Heart left ventricle (tissue), 13 donors: ENCODE results near the gene RAVER2.

Experiments
- POLR2A ChIP-seq, 2 donors: fragments of 450-650 bp; IDR thresholded peaks; one replicate each; pipeline ENCODE4 v1.6.1; 2017; ENCODE audit warnings: antibody characterized with exemption in 2 of 2, mild to moderate bottlenecking in 2 of 2, moderate library complexity in 2 of 2
- TF ChIP-seq, protein P1 (sequence below), 12 donors: fragments of 200-600 bp; sonication (generic) in 4 of 12; IDR thresholded peaks; one replicate each; pipeline versions ENCODE4 v1.5.0 to v1.8.0; 2018 to 2022; ENCODE audit warnings: antibody characterized with exemption in 12 of 12, mild to moderate bottlenecking in 5 of 12
- donor health status: ischemic (EF 13 %, LVEDD 7.1; RV severe dilation, severe dysfunction).
- donor health status: DM: no; HTN: yes; CAD: no.
- donor health status: DM: no; HTN: no; CAD: no.
- donor health status: ischemic (EF 25% LVEDD 6.9; RV normal size, moderate dysfunction).
- donor health status: ischemic (EF 25% LVEDD 5.7; RV mildly dilated, moderate dysfunction).
- donor health status: ischemic (EF 35%, LVEDD 5.7; RV mildly dilated, moderate dysfunction).
- donor health status: nonischemic (EF 11% LVEDD 7.7; RV severe dilation, severe dysfunction).
- donor health status: DM: yes; HTN: yes; CAD: no.
- donor health status: PGD.
- donor health status: ischemic (EF 29% LVEDD 5.4; RV normal size, mild dysfunction).
- donor health status: nonischemic (EF 23%, LVEDD 6.1; RV moderate dilation, normal function).

GRCh38 chr1:64828829-64829228 is 84.0 kb downstream of the RAVER2 start:
- TF ChIP-seq, protein P1, sequence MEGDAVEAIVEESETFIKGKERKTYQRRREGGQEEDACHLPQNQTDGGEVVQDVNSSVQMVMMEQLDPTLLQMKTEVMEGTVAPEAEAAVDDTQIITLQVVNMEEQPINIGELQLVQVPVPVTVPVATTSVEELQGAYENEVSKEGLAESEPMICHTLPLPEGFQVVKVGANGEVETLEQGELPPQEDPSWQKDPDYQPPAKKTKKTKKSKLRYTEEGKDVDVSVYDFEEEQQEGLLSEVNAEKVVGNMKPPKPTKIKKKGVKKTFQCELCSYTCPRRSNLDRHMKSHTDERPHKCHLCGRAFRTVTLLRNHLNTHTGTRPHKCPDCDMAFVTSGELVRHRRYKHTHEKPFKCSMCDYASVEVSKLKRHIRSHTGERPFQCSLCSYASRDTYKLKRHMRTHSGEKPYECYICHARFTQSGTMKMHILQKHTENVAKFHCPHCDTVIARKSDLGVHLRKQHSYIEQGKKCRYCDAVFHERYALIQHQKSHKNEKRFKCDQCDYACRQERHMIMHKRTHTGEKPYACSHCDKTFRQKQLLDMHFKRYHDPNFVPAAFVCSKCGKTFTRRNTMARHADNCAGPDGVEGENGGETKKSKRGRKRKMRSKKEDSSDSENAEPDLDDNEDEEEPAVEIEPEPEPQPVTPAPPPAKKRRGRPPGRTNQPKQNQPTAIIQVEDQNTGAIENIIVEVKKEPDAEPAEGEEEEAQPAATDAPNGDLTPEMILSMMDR (IDR thresholded peaks at IDR 0.05) = no peak
- TF ChIP-seq POLR2A (IDR thresholded peaks at IDR 0.05) = no peak
